OCI-LY3 (cell line): ENCODE data around the gene INTS1.

ENCODE experiments used
- EZH2phosphoT487 ChIP-seq: fragments of 200-600 bp; shearing (Covaris generic); IDR thresholded peaks from 2 replicates; pipeline ENCODE4 v1.6.1; 2018; ENCODE audit warnings: antibody characterized with exemption, mixed run types, low read depth
- TF ChIP-seq, protein P1 (sequence below): fragments of 200-600, 300-600 bp; sonication (generic); IDR thresholded peaks from 2 replicates; pipeline ENCODE4 v1.5.1; 2014; ENCODE audit warnings: antibody characterized with exemption, low read length, low read depth

DNA sequence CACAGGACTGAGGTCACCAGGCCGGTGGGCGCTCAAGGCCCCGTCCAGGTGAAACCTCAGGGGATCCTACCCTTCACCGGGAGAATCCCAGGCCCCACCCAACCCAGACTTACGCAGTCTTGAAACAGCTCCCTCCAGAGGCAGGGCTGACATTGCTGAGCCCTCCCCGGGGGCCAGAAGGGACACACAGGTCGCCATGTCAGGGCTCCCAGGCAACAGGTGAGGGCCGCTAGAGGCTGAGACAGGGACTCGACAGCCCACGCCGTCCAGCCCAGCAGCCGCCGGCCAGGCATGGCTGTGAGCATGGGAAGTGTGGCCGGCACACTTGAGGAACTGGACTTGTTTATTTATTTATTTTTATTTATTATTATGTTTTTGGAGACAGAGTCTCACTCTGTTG lies 55.2 kb downstream of the INTS1 start:
- TF ChIP-seq, protein P1, sequence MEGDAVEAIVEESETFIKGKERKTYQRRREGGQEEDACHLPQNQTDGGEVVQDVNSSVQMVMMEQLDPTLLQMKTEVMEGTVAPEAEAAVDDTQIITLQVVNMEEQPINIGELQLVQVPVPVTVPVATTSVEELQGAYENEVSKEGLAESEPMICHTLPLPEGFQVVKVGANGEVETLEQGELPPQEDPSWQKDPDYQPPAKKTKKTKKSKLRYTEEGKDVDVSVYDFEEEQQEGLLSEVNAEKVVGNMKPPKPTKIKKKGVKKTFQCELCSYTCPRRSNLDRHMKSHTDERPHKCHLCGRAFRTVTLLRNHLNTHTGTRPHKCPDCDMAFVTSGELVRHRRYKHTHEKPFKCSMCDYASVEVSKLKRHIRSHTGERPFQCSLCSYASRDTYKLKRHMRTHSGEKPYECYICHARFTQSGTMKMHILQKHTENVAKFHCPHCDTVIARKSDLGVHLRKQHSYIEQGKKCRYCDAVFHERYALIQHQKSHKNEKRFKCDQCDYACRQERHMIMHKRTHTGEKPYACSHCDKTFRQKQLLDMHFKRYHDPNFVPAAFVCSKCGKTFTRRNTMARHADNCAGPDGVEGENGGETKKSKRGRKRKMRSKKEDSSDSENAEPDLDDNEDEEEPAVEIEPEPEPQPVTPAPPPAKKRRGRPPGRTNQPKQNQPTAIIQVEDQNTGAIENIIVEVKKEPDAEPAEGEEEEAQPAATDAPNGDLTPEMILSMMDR: no peak
- no peak for TF ChIP-seq EZH2phosphoT487
